ENCODE results near the gene PHF3. TPM values are rescaled to one million over a fixed set of nuclear protein-coding genes. Genes with fewer than 3 reads are reported as not detected.

PHF3 gene, protein sequence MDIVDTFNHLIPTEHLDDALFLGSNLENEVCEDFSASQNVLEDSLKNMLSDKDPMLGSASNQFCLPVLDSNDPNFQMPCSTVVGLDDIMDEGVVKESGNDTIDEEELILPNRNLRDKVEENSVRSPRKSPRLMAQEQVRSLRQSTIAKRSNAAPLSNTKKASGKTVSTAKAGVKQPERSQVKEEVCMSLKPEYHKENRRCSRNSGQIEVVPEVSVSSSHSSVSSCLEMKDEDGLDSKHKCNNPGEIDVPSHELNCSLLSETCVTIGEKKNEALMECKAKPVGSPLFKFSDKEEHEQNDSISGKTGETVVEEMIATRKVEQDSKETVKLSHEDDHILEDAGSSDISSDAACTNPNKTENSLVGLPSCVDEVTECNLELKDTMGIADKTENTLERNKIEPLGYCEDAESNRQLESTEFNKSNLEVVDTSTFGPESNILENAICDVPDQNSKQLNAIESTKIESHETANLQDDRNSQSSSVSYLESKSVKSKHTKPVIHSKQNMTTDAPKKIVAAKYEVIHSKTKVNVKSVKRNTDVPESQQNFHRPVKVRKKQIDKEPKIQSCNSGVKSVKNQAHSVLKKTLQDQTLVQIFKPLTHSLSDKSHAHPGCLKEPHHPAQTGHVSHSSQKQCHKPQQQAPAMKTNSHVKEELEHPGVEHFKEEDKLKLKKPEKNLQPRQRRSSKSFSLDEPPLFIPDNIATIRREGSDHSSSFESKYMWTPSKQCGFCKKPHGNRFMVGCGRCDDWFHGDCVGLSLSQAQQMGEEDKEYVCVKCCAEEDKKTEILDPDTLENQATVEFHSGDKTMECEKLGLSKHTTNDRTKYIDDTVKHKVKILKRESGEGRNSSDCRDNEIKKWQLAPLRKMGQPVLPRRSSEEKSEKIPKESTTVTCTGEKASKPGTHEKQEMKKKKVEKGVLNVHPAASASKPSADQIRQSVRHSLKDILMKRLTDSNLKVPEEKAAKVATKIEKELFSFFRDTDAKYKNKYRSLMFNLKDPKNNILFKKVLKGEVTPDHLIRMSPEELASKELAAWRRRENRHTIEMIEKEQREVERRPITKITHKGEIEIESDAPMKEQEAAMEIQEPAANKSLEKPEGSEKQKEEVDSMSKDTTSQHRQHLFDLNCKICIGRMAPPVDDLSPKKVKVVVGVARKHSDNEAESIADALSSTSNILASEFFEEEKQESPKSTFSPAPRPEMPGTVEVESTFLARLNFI (N-terminal part only)
- 34.7 and 36.0 TPM in 2 replicates for total RNA-seq (2014; rRNA removed; shearing (Covaris generic))
- 13.1 and 15.3 TPM in 2 replicates for polyA plus RNA-seq (2016; fragmentation: Nextera tagmentation; extraction: Ambion mirVana)

DNA sequence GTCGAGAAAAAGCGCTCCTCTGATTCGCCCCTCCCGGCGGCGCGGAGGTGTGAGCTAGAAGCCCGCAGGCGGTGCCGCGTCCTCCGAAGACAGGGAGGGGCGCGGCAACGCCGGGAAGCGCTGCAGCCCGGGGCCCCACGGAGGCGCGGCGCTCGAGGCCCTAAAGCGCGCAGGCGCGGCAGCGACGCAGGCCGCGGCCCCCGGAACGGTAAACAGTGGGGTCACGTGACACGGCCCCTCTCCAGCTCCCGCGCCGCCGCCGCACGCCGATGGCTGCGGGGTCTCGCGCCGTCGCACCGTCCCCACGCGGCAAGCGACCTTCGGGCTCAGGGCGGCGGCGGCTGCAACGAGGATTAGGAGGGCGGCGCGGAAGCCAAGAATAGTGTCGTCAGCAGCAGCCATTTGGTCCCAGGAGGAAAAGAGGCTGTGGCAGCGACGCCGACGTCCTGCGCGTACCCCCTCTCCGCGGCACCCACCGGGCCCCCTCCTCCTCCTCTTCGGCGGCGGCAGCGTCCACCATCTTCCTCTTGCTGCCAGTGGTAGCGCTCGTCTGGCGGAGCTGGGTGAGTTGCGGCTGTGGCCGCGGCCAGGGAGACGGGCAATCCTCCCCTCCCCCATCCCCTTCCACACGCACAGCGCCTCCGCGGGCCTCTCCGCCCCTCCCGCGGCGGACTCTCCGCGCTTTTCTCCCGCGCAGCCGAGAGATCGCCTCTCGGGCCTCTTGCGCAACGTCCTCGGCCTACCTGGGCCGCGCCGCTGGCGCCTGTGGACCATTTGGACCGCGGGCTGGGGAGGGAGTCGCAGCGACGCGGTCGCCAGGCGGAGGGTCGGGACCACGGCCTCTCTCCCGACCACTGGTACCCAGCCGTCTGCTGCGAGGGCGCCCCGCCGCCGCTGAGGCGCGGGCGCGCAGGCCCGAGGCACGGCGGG, at the start of gene PHF3:
PHF3 (plus strand) TSS at position 215 of the 930 bp plus-strand sequence. CDS start 10,750 bp downstream, outside the sequence.
- no peaks in the 10 kb centered on the region for H3K27me3 ChIP-seq (replicated peaks; ENCODE audit: insufficient read depth)
- H3K36me3 ChIP-seq (ENCODE audit: low read depth) = no peaks in the 10 kb centered on the region
- H3K27ac ChIP-seq = peak within 1 kb of the TSS; percentile 82
- H3K9ac ChIP-seq = peak within 1 kb of the TSS; percentile 94
- peak within 1 kb of the TSS; percentile 80 for H2AFZ ChIP-seq
- peaks cover 14% of the 10 kb centered on the region for H4K20me1 ChIP-seq (ENCODE audit: insufficient read depth)
- H3K79me2 ChIP-seq (ENCODE audit: insufficient read depth) = peaks cover 45% of the 10 kb centered on the region
- peak; percentile 98 for DNase-seq
- WGBS, 2 experiments (ENCODE audit: low coverage in 1 of 2, low lambda C conversion rate in 2 of 2, missing lambda C conversion rate in 2 of 2) = 1% methylated on average over 81 to 104 of the region's 126 CpGs
- H3K4me2 ChIP-seq (ENCODE audit: unreplicated experiment) = peak within 1 kb of the TSS; percentile 99
- H3F3A ChIP-seq (ENCODE audit: insufficient read depth) = peaks cover 15% of the 10 kb centered on the region
- H3K9me2 ChIP-seq (ENCODE audit: insufficient read depth) = no peaks in the 10 kb centered on the region
- peak within 1 kb of the TSS; percentile 80 for H3K4me3 ChIP-seq
- in situ Hi-C loops (cut with MboI) = no loop called here
- H3K9me3 ChIP-seq (ENCODE audit: low read depth) = no peaks in the 10 kb centered on the region
- H3K4me1 ChIP-seq (ENCODE audit: insufficient read depth) = peaks cover 36% of the 10 kb centered on the region
- TF ChIP-seq EZH2 (IDR thresholded peaks at IDR 0.05; ENCODE audit: insufficient read depth, poor library complexity, severe bottlenecking) (no peak), EZH2phosphoT487 (IDR thresholded peaks at IDR 0.05; ENCODE audit: insufficient read depth, low read depth) (no peak)

DNA sequence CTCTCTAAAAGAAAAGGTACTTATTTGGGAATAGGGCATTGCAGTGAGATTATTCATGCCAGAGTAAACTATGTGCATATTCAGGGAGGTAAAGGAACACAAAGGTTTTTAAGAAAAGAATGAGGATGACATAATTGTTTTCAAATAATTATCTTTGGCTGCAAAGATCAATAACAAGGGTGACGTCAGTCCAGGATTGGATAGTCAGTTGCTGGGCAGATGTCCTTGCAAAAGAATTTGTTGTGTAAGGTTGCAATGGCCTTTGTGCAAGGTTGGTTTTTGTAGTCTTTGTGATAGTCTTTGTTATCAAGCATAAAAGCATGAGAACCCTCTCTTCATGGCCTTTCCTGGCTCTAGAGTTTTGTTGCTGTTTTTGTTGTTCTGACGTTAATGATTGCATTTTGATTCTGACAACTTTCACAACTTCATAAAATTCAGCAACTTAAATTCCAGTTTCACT, 45.6 kb upstream of the PHF3 start:
- no peaks in the 10 kb centered on the region for H4K20me1 ChIP-seq (ENCODE audit: insufficient read depth)
- peak; percentile 39 for DNase-seq
- no peak overlapping the region for H3K27ac ChIP-seq
- no peak overlapping the region for H3K4me2 ChIP-seq (ENCODE audit: unreplicated experiment)
- H3K79me2 ChIP-seq (ENCODE audit: insufficient read depth) = no peaks in the 10 kb centered on the region
- H3K27me3 ChIP-seq (replicated peaks; ENCODE audit: insufficient read depth) = no peaks in the 10 kb centered on the region
- in situ Hi-C loops (cut with MboI) = no loop called here
- H3F3A ChIP-seq (ENCODE audit: insufficient read depth) = peaks cover 15% of the 10 kb centered on the region
- H2AFZ ChIP-seq = no peak overlapping the region
- 26 to 44% methylated on average over 2 of the region's 2 CpGs for WGBS, 2 experiments (ENCODE audit: low coverage in 1 of 2, low lambda C conversion rate in 2 of 2, missing lambda C conversion rate in 2 of 2)
- no peak overlapping the region for H3K9ac ChIP-seq
- no peaks in the 10 kb centered on the region for H3K4me1 ChIP-seq (ENCODE audit: insufficient read depth)
- no peaks in the 10 kb centered on the region for H3K36me3 ChIP-seq (ENCODE audit: low read depth)
- no peaks in the 10 kb centered on the region for H3K9me3 ChIP-seq (ENCODE audit: low read depth)
- H3K9me2 ChIP-seq (ENCODE audit: insufficient read depth) = no peaks in the 10 kb centered on the region
- TF ChIP-seq EZH2 (IDR thresholded peaks at IDR 0.05; ENCODE audit: insufficient read depth, poor library complexity, severe bottlenecking) (no peak), EZH2phosphoT487 (IDR thresholded peaks at IDR 0.05; ENCODE audit: insufficient read depth, low read depth) (no peak)
- H3K4me3 ChIP-seq = no peak overlapping the region

DNA sequence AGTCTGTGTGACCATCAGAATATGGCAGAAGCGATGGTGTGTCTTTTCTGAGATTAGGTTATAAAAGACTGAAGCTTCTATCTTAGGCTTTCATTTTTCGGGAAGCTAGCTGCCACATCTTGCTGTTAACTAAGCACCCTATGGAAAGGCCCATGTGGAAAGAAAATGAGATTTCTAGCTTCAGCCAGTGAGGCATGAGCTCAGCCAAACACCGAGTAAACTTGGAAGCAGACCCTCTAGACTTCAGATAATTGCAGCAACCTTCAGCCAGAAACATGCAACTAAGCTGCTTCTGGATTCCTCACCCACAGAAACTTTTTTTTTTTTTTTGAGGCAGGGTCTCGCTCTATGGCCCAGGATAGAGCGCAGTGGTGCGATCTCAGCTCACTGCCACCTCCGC, 42.7 kb upstream of the PHF3 start:
- in situ Hi-C loops (cut with MboI) = no loop called here
- Histone ChIP-seq H3K79me2 (ENCODE audit: insufficient read depth) (no peaks in the 10 kb centered on the region), H3K9ac (no peak overlapping the region), H3K27me3 (replicated peaks; ENCODE audit: insufficient read depth) (no peaks in the 10 kb centered on the region), H3K9me3 (ENCODE audit: low read depth) (no peaks in the 10 kb centered on the region), H3K4me3 (no peak overlapping the region), H3K4me1 (ENCODE audit: insufficient read depth) (peaks cover 4% of the 10 kb centered on the region; the same call in 1 of the 2 replicates), H4K20me1 (ENCODE audit: insufficient read depth) (no peaks in the 10 kb centered on the region), H3K27ac (no peak overlapping the region), H3F3A (ENCODE audit: insufficient read depth) (no peaks in the 10 kb centered on the region), H2AFZ (no peak overlapping the region), H3K36me3 (ENCODE audit: low read depth) (no peaks in the 10 kb centered on the region), H3K4me2 (ENCODE audit: unreplicated experiment) (no peak overlapping the region), H3K9me2 (ENCODE audit: insufficient read depth) (no peaks in the 10 kb centered on the region)
- TF ChIP-seq EZH2 (IDR thresholded peaks at IDR 0.05; ENCODE audit: insufficient read depth, poor library complexity, severe bottlenecking) (no peak), EZH2phosphoT487 (IDR thresholded peaks at IDR 0.05; ENCODE audit: insufficient read depth, low read depth) (no peak)
- WGBS, 2 experiments (ENCODE audit: low coverage in 1 of 2, low lambda C conversion rate in 2 of 2, missing lambda C conversion rate in 2 of 2) = 82% methylated on average over 7 of the region's 7 CpGs
- no peak for DNase-seq
